SK-N-SH treated with all-trans-retinoic acid at 6 μM for 48 hours (cell line): ENCODE data around the gene USB1.

Source experiments
- ATAC-seq: fragments of 200-7000 bp; cut with Tn5 transposase; 3 replicates; pipeline ENCODE4 v1.9.1; 2020; ENCODE audit warnings: mild to moderate bottlenecking, moderate library complexity
- ARNTL ChIP-seq: fragments of 450-650 bp; formaldehyde crosslinking; IDR thresholded peaks from 2 replicates; pipeline ENCODE4 v1.5.0; 2020; ENCODE audit warnings: low read depth, mild to moderate bottlenecking, moderate library complexity, borderline replicate concordance
- BACH2 ChIP-seq: fragments of 250-450 bp; sonication (Bioruptor Pico); IDR thresholded peaks from 2 replicates; pipeline ENCODE4 v1.9.0; 2021; ENCODE audit warnings: mild to moderate bottlenecking, borderline replicate concordance
- CSDC2 ChIP-seq: fragments of 250-450 bp; sonication (Bioruptor Pico); IDR thresholded peaks from 2 replicates; pipeline ENCODE4 v1.5.0; 2020; ENCODE audit warnings: mild to moderate bottlenecking, moderate library complexity
- ESRRG ChIP-seq: fragments of 250-450 bp; sonication (Bioruptor Pico); IDR thresholded peaks from 2 replicates; pipeline ENCODE4 v1.6.1; 2021; ENCODE audit warnings: mild to moderate bottlenecking
- GLIS3 ChIP-seq: fragments of 250-450 bp; sonication (Bioruptor Pico); IDR thresholded peaks from 2 replicates; pipeline ENCODE4 v1.5.0; 2020; ENCODE audit warnings: mild to moderate bottlenecking, moderate library complexity
- ISL1 ChIP-seq: fragments of 250-450 bp; sonication (Bioruptor Pico); IDR thresholded peaks from 2 replicates; pipeline ENCODE4 v2.1.2; 2022; ENCODE audit warnings: mild to moderate bottlenecking, moderate library complexity
- OSR1 ChIP-seq: fragments of 250-450 bp; sonication (Bioruptor Pico); IDR thresholded peaks from 2 replicates; pipeline ENCODE4 v1.8.0; 2022; ENCODE audit warnings: moderate library complexity, mild to moderate bottlenecking, inconsistent platforms
- PPARA ChIP-seq: fragments of 250-450 bp; sonication (Bioruptor Pico); IDR thresholded peaks from 2 replicates; pipeline ENCODE4 v1.5.0; 2020; ENCODE audit warnings: mild to moderate bottlenecking, borderline replicate concordance
- RARB ChIP-seq: fragments of 250-450 bp; sonication (Bioruptor Pico); IDR thresholded peaks from 2 replicates; pipeline ENCODE4 v1.8.0; 2021; ENCODE audit warnings: mild to moderate bottlenecking, moderate library complexity
- SNAI2 ChIP-seq: fragments of 250-450 bp; sonication (Bioruptor Pico); IDR thresholded peaks from 2 replicates; pipeline ENCODE4 v1.5.0; 2020; ENCODE audit warnings: mild to moderate bottlenecking, moderate library complexity
- TCF4 ChIP-seq: fragments of 250-450 bp; sonication (Bioruptor Pico); IDR thresholded peaks from 2 replicates; pipeline ENCODE4 v1.8.0; 2021; ENCODE audit warnings: mild to moderate bottlenecking, moderate library complexity, borderline replicate concordance
- ZC3H10 ChIP-seq: fragments of 250-450 bp; sonication (Bioruptor Pico); IDR thresholded peaks from 2 replicates; pipeline ENCODE4 v1.5.1; 2021; ENCODE audit warnings: mild to moderate bottlenecking, moderate library complexity
- ZFP3 ChIP-seq: fragments of 250-450 bp; sonication (Bioruptor Pico); IDR thresholded peaks from 2 replicates; pipeline ENCODE4 v1.5.0; 2020; ENCODE audit warnings: mild to moderate bottlenecking, moderate library complexity
- ZFP30 ChIP-seq: fragments of 450-650 bp; formaldehyde crosslinking; IDR thresholded peaks from 2 replicates; pipeline ENCODE4 v1.5.0; 2022; ENCODE audit warnings: mild to moderate bottlenecking, moderate library complexity
- ZNF565 ChIP-seq: fragments of 450-650 bp; formaldehyde crosslinking; conservative IDR thresholded peaks from 2 replicates; pipeline ENCODE4 v1.5.0; 2020; ENCODE audit warnings: low read depth, mild to moderate bottlenecking, moderate library complexity
- ZNF70 ChIP-seq: fragments of 450-650 bp; formaldehyde crosslinking; IDR thresholded peaks from 2 replicates; pipeline ENCODE4 v1.5.0; 2020; ENCODE audit warnings: mild to moderate bottlenecking, moderate library complexity
- ZNF8 ChIP-seq: fragments of 450-650 bp; formaldehyde crosslinking; IDR thresholded peaks from 2 replicates; pipeline ENCODE4 v1.5.0; 2020; ENCODE audit warnings: mild to moderate bottlenecking, moderate library complexity
- TF ChIP-seq, protein P1 (sequence below): fragments of 250-450 bp; sonication (Bioruptor Pico); IDR thresholded peaks from 2 replicates; pipeline ENCODE4 v1.8.0; 2020; ENCODE audit warnings: mild to moderate bottlenecking, moderate library complexity, borderline replicate concordance
- TF ChIP-seq, protein P2 (sequence below): fragments of 250-450 bp; sonication (Bioruptor Pico); IDR thresholded peaks from 2 replicates; pipeline ENCODE4 v1.8.0; 2021; ENCODE audit warnings: low read depth, mild to moderate bottlenecking, moderate library complexity, borderline replicate concordance
- TF ChIP-seq, protein P3 (sequence below): fragments of 250-450 bp; sonication (Bioruptor Pico); IDR thresholded peaks from 2 replicates; pipeline ENCODE4 v1.5.0; 2020; ENCODE audit warnings: mild to moderate bottlenecking, moderate library complexity
- TF ChIP-seq, protein P4 (sequence below): fragments of 250-450 bp; sonication (Bioruptor Pico); IDR thresholded peaks from 2 replicates; pipeline ENCODE4 v1.5.1; 2021; ENCODE audit warnings: mild to moderate bottlenecking, moderate library complexity
- TF ChIP-seq, protein P5 (sequence below): fragments of 250-450 bp; sonication (Bioruptor Pico); IDR thresholded peaks from 2 replicates; pipeline ENCODE4 v1.5.1; 2020; ENCODE audit warnings: low read depth, mild to moderate bottlenecking, moderate library complexity

USB1 gene

DNA sequence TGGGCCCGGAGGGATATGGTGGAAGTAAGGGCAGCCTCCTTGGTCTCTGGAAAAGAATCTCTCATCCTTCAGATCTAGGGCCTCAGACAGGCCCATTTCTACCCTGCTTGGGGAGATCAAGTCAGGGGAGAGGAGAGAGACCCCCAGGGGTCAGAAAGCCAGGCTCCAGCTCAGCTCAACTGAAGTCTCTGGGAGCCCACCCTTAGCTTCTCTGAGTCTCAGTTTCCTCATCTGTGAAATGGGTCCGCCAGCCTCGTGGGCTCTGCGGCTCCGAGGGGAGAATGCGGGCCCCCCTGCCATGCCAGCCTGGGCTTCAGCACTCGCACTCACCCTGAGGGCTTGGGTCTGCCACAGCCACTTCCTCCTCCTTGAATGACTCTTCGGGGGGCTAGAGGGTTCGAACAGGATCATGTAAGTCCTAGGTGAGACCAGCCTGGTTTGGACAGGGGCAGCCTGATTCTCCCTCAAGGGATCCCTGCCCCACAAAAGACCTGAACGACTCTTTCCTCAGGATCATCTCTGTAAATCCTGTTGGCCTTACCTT lies 37.0 kb upstream of the USB1 start:
- ATAC-seq = no peak
- TF ChIP-seq, protein P1, sequence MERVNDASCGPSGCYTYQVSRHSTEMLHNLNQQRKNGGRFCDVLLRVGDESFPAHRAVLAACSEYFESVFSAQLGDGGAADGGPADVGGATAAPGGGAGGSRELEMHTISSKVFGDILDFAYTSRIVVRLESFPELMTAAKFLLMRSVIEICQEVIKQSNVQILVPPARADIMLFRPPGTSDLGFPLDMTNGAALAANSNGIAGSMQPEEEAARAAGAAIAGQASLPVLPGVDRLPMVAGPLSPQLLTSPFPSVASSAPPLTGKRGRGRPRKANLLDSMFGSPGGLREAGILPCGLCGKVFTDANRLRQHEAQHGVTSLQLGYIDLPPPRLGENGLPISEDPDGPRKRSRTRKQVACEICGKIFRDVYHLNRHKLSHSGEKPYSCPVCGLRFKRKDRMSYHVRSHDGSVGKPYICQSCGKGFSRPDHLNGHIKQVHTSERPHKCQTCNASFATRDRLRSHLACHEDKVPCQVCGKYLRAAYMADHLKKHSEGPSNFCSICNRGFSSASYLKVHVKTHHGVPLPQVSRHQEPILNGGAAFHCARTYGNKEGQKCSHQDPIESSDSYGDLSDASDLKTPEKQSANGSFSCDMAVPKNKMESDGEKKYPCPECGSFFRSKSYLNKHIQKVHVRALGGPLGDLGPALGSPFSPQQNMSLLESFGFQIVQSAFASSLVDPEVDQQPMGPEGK = no peak
- TF ChIP-seq CSDC2 (CRISPR knock-in tag) = no peak
- TF ChIP-seq ZNF565 (CRISPR knock-in tag) = no peak
- TF ChIP-seq ISL1 = no peak
- no peak for TF ChIP-seq TCF4 (CRISPR knock-in tag)
- no peak for TF ChIP-seq SNAI2 (CRISPR knock-in tag)
- TF ChIP-seq ARNTL = no peak
- no peak for TF ChIP-seq ESRRG (CRISPR knock-in tag)
- TF ChIP-seq ZFP30 (CRISPR knock-in tag) = no peak
- no peak for TF ChIP-seq BACH2 (CRISPR knock-in tag)
- TF ChIP-seq, protein P2, sequence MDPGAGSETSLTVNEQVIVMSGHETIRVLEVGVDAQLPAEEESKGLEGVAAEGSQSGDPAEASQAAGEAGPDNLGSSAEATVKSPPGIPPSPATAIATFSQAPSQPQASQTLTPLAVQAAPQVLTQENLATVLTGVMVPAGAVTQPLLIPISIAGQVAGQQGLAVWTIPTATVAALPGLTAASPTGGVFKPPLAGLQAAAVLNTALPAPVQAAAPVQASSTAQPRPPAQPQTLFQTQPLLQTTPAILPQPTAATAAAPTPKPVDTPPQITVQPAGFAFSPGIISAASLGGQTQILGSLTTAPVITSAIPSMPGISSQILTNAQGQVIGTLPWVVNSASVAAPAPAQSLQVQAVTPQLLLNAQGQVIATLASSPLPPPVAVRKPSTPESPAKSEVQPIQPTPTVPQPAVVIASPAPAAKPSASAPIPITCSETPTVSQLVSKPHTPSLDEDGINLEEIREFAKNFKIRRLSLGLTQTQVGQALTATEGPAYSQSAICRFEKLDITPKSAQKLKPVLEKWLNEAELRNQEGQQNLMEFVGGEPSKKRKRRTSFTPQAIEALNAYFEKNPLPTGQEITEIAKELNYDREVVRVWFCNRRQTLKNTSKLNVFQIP (CRISPR knock-in tag) = no peak
- no peak for TF ChIP-seq RARB (CRISPR knock-in tag)

DNA sequence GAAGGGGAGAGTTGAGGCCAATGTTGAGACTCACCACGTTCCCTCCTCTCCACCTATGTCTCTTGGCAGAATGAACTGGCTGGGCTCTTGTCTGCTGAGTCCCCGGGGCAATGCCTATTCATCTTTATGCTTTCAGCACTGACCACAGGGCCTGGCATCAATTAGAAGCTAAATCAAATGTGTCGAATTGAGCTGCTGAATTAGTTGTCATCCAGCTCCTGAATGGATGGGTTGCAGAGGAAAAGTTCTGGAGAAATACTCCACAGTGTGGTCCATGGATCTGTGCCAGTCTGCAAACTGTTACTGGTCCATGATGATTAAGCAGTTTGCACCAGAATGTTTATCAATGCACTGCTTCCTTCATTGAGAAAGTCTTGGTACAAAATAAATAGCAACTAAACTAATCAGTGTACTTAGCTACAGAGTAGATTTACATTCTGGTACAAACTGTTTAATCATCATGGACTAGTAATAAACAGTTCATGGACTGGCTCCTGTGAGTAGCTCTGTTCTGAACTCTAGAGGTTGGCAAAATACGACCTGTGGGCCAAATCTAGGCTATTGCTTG lies 34.9 kb upstream of the USB1 start:
- no peak for ATAC-seq
- TF ChIP-seq RARB (CRISPR knock-in tag) (no peak), ARNTL (no peak), CSDC2 (CRISPR knock-in tag) (no peak), ZNF565 (CRISPR knock-in tag) (no peak), ZFP3 (CRISPR knock-in tag) (no peak), ZNF8 (CRISPR knock-in tag) (no peak), ZNF70 (no peak), ZFP30 (CRISPR knock-in tag) (no peak), OSR1 (CRISPR knock-in tag) (no peak), BACH2 (CRISPR knock-in tag) (no peak), ZC3H10 (CRISPR knock-in tag) (no peak), SNAI2 (CRISPR knock-in tag) (no peak), PPARA (CRISPR knock-in tag) (no peak), GLIS3 (CRISPR knock-in tag) (no peak), ISL1 (no peak), ESRRG (CRISPR knock-in tag) (no peak)
- TF ChIP-seq, protein P3, sequence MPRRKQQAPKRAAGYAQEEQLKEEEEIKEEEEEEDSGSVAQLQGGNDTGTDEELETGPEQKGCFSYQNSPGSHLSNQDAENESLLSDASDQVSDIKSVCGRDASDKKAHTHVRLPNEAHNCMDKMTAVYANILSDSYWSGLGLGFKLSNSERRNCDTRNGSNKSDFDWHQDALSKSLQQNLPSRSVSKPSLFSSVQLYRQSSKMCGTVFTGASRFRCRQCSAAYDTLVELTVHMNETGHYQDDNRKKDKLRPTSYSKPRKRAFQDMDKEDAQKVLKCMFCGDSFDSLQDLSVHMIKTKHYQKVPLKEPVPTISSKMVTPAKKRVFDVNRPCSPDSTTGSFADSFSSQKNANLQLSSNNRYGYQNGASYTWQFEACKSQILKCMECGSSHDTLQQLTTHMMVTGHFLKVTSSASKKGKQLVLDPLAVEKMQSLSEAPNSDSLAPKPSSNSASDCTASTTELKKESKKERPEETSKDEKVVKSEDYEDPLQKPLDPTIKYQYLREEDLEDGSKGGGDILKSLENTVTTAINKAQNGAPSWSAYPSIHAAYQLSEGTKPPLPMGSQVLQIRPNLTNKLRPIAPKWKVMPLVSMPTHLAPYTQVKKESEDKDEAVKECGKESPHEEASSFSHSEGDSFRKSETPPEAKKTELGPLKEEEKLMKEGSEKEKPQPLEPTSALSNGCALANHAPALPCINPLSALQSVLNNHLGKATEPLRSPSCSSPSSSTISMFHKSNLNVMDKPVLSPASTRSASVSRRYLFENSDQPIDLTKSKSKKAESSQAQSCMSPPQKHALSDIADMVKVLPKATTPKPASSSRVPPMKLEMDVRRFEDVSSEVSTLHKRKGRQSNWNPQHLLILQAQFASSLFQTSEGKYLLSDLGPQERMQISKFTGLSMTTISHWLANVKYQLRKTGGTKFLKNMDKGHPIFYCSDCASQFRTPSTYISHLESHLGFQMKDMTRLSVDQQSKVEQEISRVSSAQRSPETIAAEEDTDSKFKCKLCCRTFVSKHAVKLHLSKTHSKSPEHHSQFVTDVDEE = no peak
- TF ChIP-seq, protein P4, sequence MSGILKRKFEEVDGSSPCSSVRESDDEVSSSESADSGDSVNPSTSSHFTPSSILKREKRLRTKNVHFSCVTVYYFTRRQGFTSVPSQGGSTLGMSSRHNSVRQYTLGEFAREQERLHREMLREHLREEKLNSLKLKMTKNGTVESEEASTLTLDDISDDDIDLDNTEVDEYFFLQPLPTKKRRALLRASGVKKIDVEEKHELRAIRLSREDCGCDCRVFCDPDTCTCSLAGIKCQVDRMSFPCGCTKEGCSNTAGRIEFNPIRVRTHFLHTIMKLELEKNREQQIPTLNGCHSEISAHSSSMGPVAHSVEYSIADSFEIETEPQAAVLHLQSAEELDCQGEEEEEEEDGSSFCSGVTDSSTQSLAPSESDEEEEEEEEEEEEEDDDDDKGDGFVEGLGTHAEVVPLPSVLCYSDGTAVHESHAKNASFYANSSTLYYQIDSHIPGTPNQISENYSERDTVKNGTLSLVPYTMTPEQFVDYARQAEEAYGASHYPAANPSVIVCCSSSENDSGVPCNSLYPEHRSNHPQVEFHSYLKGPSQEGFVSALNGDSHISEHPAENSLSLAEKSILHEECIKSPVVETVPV (CRISPR knock-in tag) = no peak
- TF ChIP-seq, protein P5, sequence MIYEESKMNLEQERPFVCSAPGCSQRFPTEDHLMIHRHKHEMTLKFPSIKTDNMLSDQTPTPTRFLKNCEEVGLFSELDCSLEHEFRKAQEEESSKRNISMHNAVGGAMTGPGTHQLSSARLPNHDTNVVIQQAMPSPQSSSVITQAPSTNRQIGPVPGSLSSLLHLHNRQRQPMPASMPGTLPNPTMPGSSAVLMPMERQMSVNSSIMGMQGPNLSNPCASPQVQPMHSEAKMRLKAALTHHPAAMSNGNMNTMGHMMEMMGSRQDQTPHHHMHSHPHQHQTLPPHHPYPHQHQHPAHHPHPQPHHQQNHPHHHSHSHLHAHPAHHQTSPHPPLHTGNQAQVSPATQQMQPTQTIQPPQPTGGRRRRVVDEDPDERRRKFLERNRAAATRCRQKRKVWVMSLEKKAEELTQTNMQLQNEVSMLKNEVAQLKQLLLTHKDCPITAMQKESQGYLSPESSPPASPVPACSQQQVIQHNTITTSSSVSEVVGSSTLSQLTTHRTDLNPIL (CRISPR knock-in tag) = no peak
- TF ChIP-seq, protein P1 = no peak
